Thyroid gland (tissue), 4 donors: Measurements from ENCODE around the gene F10. TPM values are rescaled to one million over a fixed set of nuclear protein-coding genes. Genes with fewer than 3 reads are reported as not detected.

ENCODE experiments used
- DNase-seq, 2 donors: peaks; one replicate each; pipeline ENCODE4 v3.0.0-alpha.2; 2019
- H3K27ac ChIP-seq, 3 donors: fragments of 200-600 bp; sonication (generic); 1 replicate in 2 of 3; 2 replicates in 1 of 3; pipeline ENCODE4 v1.5.1; 2016 to 2019; ENCODE audit warnings: mild to moderate bottlenecking in 1 of 3, moderate library complexity in 1 of 3
- H3K27me3 ChIP-seq: fragments of 200-600 bp; sonication (generic); one replicate; pipeline ENCODE4 v1.5.1; 2019
- H3K36me3 ChIP-seq, 2 donors: fragments of 200-600 bp; sonication (generic); one replicate each; pipeline ENCODE4 v1.5.1; 2016 to 2019
- H3K4me1 ChIP-seq, 2 donors: fragments of 200-600 bp; sonication (generic); one replicate each; pipeline ENCODE4 v1.5.1; 2017 to 2019
- H3K4me3 ChIP-seq, 3 donors: fragments of 200-600 bp; sonication (generic); replicated peaks in 1 of 3; 1 replicate in 2 of 3; 2 replicates in 1 of 3; pipeline ENCODE4 v1.5.1; 2016; ENCODE audit warnings: mild to moderate bottlenecking in 1 of 3
- H3K9me3 ChIP-seq: fragments of 200-600 bp; sonication (generic); one replicate; pipeline ENCODE4 v1.5.1; 2017
- CTCF ChIP-seq, 6 experiments: fragments of 200-600 bp in 3 of 6; fragments of 450-650 bp in 3 of 6; sonication (generic) in 3 of 6; IDR thresholded peaks; one replicate each; pipeline ENCODE4 v1.5.1; 2016 to 2019; ENCODE audit warnings: antibody characterized with exemption in 6 of 6, mild to moderate bottlenecking in 2 of 6, inconsistent platforms in 1 of 6, moderate library complexity in 1 of 6
- POLR2A ChIP-seq, 2 donors: fragments of 450-650 bp; IDR thresholded peaks; one replicate each; pipeline ENCODE4 v1.6.1; 2017; ENCODE audit warnings: antibody characterized with exemption in 2 of 2, mild to moderate bottlenecking in 2 of 2, moderate library complexity in 1 of 2
- WGBS, 2 donors: methylation state at CpG; one replicate each; pipeline ENCODE4 v1.1.5; 2017; 5-methylcytosine and 5-hydroxymethylcytosine counted together
- intact Hi-C: fragments of 100-400 bp; cut with DNase I; formaldehyde crosslinking; loops from one replicate; pipeline ENCODE4 v1.15.1; 2023
- total RNA-seq, 4 donors: library from RNA; depleted of rRNA; stranded (reverse); fragments of >200 nt; gene quantifications; one replicate each; pipeline ENCODE4 v1.2.3, GENCODE V29; 2016

F10 gene
- total RNA-seq, 4 donors from 2014 or later = 4.0 to 19.9 (median 7.0) TPM

- Histone ChIP-seq H3K27me3 (no peaks in the 10 kb centered on the region), H3K36me3 (no peaks in the 10 kb centered on the region), H3K27ac (no peak overlapping the region), H3K4me1 (peaks cover 10 to 16% of the 10 kb centered on the region in 2 donors), H3K9me3 (no peaks in the 10 kb centered on the region), H3K4me3 (no peak overlapping the region)
- 90 to 93% methylated on average over 31 of the region's 31 CpGs for WGBS, 2 donors
- no peak for DNase-seq
- intact Hi-C loops = loop anchor here (10.0 kb wide), 1 partner anchor 214 kb away; the partner anchor contains the start of gene GRTP1
- no peak for TF ChIP-seq POLR2A (IDR thresholded peaks at IDR 0.05)
- no peak for TF ChIP-seq CTCF (IDR thresholded peaks at IDR 0.05)
Observed at GRCh38 chr13:113150550-113151365, 28.2 kb downstream of the F10 start.

GRCh38 chr13:113151745-113152690 lies 29.4 kb downstream of the F10 start:
- no peaks in the 10 kb centered on the region for H3K36me3 ChIP-seq
- peak in 1 of 2 donors; percentile 16 for DNase-seq
- no peaks in the 10 kb centered on the region for H3K9me3 ChIP-seq
- WGBS, 2 donors = 74 to 75% methylated on average over 22 to 27 of the region's 28 CpGs
- intact Hi-C loops = loop anchor here (10.0 kb wide), 1 partner anchor 213 kb away; the partner anchor contains the start of gene GRTP1
- no peaks in the 10 kb centered on the region for H3K27me3 ChIP-seq
- TF ChIP-seq POLR2A (IDR thresholded peaks at IDR 0.05) = no peak
- TF ChIP-seq CTCF (IDR thresholded peaks at IDR 0.05) = no peak
- peaks cover 10 to 16% of the 10 kb centered on the region in 2 donors for H3K4me1 ChIP-seq
- H3K27ac ChIP-seq = no peak overlapping the region
- peak overlapping the region in 1 of 3 donors; percentile 35 for H3K4me3 ChIP-seq

- TF ChIP-seq POLR2A (IDR thresholded peaks at IDR 0.05) (no peak), CTCF (IDR thresholded peaks at IDR 0.05) (no peak)
- intact Hi-C loops = loop anchor here (10.0 kb wide), 1 partner anchor 212 kb away; the partner anchor contains the start of gene GRTP1
- DNase-seq = no peak
- H3K4me3 ChIP-seq = peak overlapping the region in 1 of 3 donors; percentile 35
- H3K36me3 ChIP-seq = no peaks in the 10 kb centered on the region
- peak overlapping the region in 1 of 3 donors; percentile 30 for H3K27ac ChIP-seq
- peaks cover 10 to 16% of the 10 kb centered on the region in 2 donors for H3K4me1 ChIP-seq
- H3K9me3 ChIP-seq = no peaks in the 10 kb centered on the region
- WGBS, 2 donors = 42 to 60% methylated on average over 2 of the region's 2 CpGs
- H3K27me3 ChIP-seq = no peaks in the 10 kb centered on the region
Observed at GRCh38 chr13:113152691-113152983, 30.0 kb downstream of the F10 start.

- Histone ChIP-seq H3K36me3 (no peaks in the 10 kb centered on the region), H3K9me3 (no peaks in the 10 kb centered on the region), H3K27me3 (no peaks in the 10 kb centered on the region), H3K4me1 (peaks cover 10 to 16% of the 10 kb centered on the region in 2 donors), H3K4me3 (peak overlapping the region in 2 of 3 donors; percentile 35 to 47), H3K27ac (peak overlapping the region; percentile 30 to 85 (median 38))
- 14 to 15% methylated on average over 22 to 38 of the region's 60 CpGs for WGBS, 2 donors
- intact Hi-C loops = loop anchor here (10.0 kb wide), 1 partner anchor 212 kb away; the partner anchor contains the start of gene GRTP1
- peak; percentile 47 to 57 for DNase-seq
- peak in 1 of 2 donors; percentile 19 for TF ChIP-seq POLR2A (IDR thresholded peaks at IDR 0.05)
- TF ChIP-seq CTCF (IDR thresholded peaks at IDR 0.05) = no peak
Observed at GRCh38 chr13:113152984-113153809, 30.6 kb downstream of the F10 start.
